Osteocyte (in vitro differentiated cells): ENCODE data around the gene SNF8. TPM values are rescaled to one million over a fixed set of nuclear protein-coding genes. Genes with fewer than 3 reads are reported as not detected.

Source experiments
- DNase-seq: peaks from one replicate; pipeline ENCODE4 v3.0.0; 2021; ENCODE audit warnings: mixed read lengths; ENCODE audit not compliant: unreplicated experiment; ENCODE audit errors: extremely low spot score
- H3K27ac Mint-ChIP-seq: one replicate; pipeline ENCODE4 v1.8.0; 2021; ENCODE audit warnings: mild to moderate bottlenecking, mixed read lengths; ENCODE audit not compliant: unreplicated experiment
- H3K27me3 Mint-ChIP-seq: one replicate; pipeline ENCODE4 v1.8.0; 2021; ENCODE audit warnings: mixed read lengths; ENCODE audit not compliant: unreplicated experiment
- H3K36me3 Mint-ChIP-seq: one replicate; pipeline ENCODE4 v1.8.0; 2021; ENCODE audit warnings: mixed read lengths; ENCODE audit not compliant: unreplicated experiment
- H3K4me1 Mint-ChIP-seq: one replicate; pipeline ENCODE4 v1.8.0; 2021; ENCODE audit warnings: mixed read lengths; ENCODE audit not compliant: unreplicated experiment
- H3K4me3 Mint-ChIP-seq: one replicate; pipeline ENCODE4 v1.8.0; 2021; ENCODE audit warnings: mild to moderate bottlenecking, moderate library complexity, mixed read lengths; ENCODE audit not compliant: unreplicated experiment
- H3K9me3 Mint-ChIP-seq: one replicate; pipeline ENCODE4 v1.8.0; 2021; ENCODE audit warnings: mixed read lengths; ENCODE audit not compliant: unreplicated experiment
- CTCF ChIP-seq: fragments of 200-600 bp; sonication (generic); IDR thresholded peaks from 2 replicates; pipeline ENCODE4 v1.5.0; 2021; ENCODE audit warnings: antibody characterized with exemption, mild to moderate bottlenecking, moderate library complexity
- total RNA-seq: library from RNA; stranded (reverse); gene quantifications from 2 replicates; pipeline ENCODE4 v1.2.1, GENCODE V29; 2021

SNF8 gene
- total RNA-seq, 1 donor from 2014 or later, result 125 TPM

- no peak for TF ChIP-seq CTCF
- peaks cover 10% of the 10 kb centered on the region for H3K4me1 Mint-ChIP-seq
- no peaks in the 10 kb centered on the region for H3K9me3 Mint-ChIP-seq
- no peak overlapping the region for H3K4me3 Mint-ChIP-seq
- H3K27ac Mint-ChIP-seq, result no peak overlapping the region
- no peaks in the 10 kb centered on the region for H3K36me3 Mint-ChIP-seq
- no peak for DNase-seq
- H3K27me3 Mint-ChIP-seq, result no peaks in the 10 kb centered on the region
Observed at GRCh38 chr17:48903401-48903800, 41.2 kb downstream of the SNF8 start.

DNA sequence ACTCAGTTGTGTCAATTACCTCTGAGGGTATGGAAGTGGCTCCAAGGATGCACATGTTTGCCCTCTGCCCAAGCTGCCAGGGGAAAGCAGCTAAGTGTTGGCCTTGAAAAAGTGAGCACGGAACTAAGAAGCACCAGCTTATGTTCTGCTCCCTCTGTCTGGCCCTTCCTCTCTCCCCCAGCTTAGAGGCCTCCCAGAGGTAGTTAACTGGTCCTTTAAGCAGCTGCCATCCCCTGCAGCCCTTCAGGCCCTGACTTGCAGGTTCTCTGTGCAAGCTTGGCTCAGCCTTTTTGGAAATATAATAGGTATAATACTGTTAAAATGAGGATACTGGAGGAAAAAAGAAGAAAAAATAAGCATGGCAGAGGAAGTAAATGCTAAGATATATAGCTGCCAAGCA lies 43.4 kb downstream of the SNF8 start:
- TF ChIP-seq CTCF, result no peak
- DNase-seq, result no peak
- Mint-ChIP-seq H3K4me3 (no peak overlapping the region), H3K4me1 (peaks cover 4% of the 10 kb centered on the region), H3K27me3 (no peaks in the 10 kb centered on the region), H3K9me3 (no peaks in the 10 kb centered on the region), H3K36me3 (no peaks in the 10 kb centered on the region), H3K27ac (no peak overlapping the region)

DNA sequence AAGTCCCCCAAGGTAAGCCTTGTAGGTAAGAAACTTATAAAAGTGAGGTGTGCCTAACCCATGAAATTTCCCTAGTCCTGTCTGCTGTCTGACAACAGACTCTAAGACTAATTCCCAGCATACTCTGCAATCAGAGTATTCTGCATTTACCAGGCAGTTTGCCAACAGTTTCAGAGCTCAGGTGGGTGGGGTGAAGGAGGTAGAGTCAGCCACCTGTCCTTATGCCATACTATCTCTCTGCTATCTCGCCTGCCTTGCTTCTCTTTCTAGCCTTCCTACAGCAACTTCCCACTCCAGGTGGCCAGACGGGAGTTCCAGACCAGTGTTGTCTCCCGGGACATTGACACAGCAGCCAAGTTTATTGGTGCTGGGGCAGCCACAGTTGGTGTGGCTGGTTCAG lies 49.8 kb downstream of the SNF8 start:
- DNase-seq, result no peak
- peaks cover 24% of the 10 kb centered on the region for H3K4me1 Mint-ChIP-seq
- H3K27me3 Mint-ChIP-seq, result no peaks in the 10 kb centered on the region
- H3K9me3 Mint-ChIP-seq, result no peaks in the 10 kb centered on the region
- H3K36me3 Mint-ChIP-seq, result no peaks in the 10 kb centered on the region
- H3K27ac Mint-ChIP-seq, result no peak overlapping the region
- no peak for TF ChIP-seq CTCF
- H3K4me3 Mint-ChIP-seq, result no peak overlapping the region

- peak overlapping the region; percentile 98 for H3K4me3 Mint-ChIP-seq
- no peaks in the 10 kb centered on the region for H3K27me3 Mint-ChIP-seq
- no peak for TF ChIP-seq CTCF
- DNase-seq, result no peak
- H3K27ac Mint-ChIP-seq, result peak overlapping the region; percentile 97
- no peaks in the 10 kb centered on the region for H3K36me3 Mint-ChIP-seq
- H3K4me1 Mint-ChIP-seq, result peaks cover 20% of the 10 kb centered on the region
- H3K9me3 Mint-ChIP-seq, result no peaks in the 10 kb centered on the region
Observed at GRCh38 chr17:48893646-48894508, 50.8 kb downstream of the SNF8 start.

DNA sequence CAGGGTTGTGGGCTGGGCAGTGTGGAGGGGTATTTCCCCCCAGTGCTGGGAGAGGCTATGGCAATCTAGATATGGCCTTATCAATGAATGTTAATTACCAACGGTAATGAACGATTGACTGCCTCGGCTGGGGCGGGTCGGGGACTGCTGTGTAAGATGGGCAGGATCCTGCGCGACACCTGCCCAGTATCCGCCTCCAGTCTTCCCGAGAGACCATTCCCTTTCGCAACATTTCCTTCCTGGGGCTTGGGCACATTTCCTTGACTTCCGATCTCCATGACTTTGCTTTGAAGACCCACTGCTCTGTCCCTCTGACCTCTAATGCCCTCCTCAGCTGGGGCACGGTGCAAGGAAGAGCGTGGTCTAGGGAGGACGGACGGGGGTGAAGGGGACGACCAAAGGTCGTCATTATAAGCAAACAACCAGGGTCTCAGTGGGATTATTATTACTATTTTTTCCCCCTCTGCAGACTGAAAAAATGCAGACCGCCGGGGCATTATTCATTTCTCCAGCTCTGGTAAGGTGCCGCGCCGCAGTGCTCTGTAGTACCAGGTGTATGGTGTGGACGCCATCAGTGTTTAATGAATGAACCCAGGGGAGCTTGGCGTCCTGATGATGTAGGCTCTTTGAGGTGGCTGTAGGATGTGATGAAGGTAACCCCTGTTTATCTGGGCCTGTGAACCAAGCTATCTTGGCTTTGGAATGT lies 51.5 kb downstream of the SNF8 start:
- H3K36me3 Mint-ChIP-seq, result no peaks in the 10 kb centered on the region
- peaks cover 20% of the 10 kb centered on the region for H3K4me1 Mint-ChIP-seq
- no peak for TF ChIP-seq CTCF
- H3K27ac Mint-ChIP-seq, result peak overlapping the region; percentile 97
- no peak for DNase-seq
- no peaks in the 10 kb centered on the region for H3K9me3 Mint-ChIP-seq
- H3K4me3 Mint-ChIP-seq, result peak overlapping the region; percentile 98
- H3K27me3 Mint-ChIP-seq, result no peaks in the 10 kb centered on the region
